ENCODE data around the gene CCL1.

The CCL1 gene

DNA sequence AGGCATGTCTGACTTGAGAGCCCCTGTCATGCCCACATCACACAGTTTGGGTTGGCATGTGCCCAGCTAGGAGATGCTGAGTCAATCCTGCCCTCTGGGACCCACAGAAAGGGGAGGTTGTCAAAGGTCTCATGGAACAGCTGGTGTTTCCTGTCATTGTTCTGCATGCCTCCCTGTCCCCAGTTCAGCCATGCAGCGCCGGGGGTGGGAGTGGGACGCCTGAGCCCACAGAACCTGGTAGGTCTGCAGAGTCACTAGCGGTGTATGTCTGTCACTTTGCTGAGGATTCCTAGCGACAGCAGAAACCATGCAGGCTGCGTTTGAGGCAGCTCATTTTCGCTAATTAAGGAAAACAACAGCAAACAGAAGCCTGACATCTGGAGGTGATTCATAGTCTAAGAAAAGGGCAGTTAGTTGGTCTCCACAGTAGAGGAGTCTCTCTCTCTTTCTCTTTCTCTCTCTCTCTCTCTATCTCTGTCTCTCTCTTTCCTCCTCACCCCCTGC is 19.6 kb upstream of the CCL1 start:
- DNase-seq = no peak

DNA sequence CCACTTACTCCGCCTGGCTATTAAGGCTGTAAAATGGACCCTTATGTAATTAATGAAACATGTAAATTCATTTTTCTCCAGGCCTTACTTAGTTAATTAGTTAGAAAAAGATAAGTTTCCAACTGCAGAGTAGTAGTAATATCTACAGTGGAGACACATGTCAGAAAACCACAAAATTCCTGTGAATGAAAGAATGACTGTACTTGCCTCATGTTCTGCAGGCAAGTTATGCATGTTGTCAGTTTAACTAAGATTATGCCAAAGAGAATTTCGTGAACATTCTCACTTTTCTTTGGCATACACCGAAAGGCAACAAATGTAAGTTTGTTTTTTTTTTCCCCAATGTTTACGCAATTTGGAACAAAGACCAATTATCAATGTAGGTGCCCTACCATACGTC is 16.8 kb upstream of the CCL1 start:
- DNase-seq = no peak

DNA sequence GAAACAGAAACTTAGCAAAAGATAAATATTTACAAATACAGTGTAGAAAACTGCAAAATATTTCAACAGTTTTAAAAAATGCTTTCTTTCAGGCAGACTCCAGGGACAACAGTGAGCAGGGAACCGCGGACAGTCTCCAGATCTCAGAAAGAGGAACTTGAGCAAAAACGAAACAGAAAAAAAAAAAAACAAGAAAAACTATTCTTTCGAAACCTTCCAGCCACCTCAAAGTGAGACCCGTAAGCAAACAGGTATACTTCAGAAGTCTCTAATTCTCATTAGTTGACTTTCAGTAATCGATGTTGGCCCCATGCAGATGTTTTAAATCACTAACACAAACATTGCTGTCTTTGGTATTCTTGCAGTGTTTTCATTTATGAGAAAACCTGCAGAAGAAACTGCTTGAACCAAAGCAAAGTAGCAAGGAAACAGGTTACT is 15.7 kb upstream of the CCL1 start:
- DNase-seq = peak; percentile 68 to 87

DNA sequence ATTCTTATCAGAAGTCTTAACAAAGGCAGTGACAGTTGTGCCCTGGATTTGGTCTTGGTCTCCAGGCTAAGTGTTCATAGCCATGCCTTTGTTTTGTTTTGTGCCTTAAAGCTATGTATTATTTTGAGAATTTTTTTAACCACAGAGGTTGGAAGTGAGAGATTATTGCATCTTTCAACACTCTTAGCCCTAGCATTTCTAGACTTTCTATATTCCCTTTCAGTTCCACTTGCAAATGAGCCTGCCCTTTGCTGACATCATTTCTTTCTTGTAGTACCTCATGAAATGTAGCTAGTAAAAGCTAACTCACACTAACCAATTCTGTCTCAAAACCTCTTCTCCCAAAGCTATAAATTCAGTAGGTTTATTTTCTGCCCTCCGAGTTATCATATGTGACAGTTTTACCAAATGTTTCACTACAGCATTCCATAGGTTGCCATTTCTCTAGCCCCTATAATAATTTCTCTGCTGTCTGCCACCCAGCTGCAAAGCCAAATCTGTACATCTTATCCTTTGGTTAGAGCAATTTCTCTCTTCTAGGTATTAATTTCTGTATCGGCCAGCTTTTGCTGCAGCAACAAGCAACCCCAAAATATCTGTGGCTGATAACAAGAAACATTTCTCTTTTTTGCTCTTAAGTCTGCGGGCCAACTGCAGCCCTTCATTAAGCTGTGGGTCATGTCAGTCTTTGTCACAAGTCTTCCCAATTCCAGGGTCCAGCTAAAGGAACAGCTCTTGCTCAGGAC is 14.2 kb upstream of the CCL1 start:
- no peak for DNase-seq

DNA sequence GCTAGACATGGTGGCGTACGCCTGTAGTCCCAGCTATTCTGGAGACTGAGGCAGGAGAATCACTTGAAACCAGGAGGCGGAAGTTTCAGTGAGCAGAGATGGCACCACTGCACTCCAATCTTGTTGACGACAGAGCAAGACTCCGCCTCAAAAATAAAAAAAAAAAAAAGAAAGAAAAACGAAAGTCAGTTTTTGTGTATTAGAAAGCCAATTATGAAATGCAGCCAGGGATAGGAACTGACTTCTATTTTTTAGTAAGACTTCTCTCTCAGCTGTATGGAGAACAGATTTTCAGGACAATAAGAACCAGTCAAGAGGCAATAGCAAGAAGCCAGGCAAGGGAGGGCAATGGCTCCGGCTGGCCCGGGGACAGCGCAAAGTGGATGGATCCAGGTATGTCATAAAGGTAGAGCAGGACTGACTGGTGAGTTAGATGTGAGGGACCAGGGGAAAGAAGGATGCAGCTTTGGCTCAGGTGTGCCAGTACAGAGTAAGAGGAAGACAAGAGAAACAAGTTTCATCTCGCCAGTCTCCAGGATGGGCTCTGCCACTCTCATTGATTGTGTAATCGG is 12.5 kb upstream of the CCL1 start:
- no peak for DNase-seq

DNA sequence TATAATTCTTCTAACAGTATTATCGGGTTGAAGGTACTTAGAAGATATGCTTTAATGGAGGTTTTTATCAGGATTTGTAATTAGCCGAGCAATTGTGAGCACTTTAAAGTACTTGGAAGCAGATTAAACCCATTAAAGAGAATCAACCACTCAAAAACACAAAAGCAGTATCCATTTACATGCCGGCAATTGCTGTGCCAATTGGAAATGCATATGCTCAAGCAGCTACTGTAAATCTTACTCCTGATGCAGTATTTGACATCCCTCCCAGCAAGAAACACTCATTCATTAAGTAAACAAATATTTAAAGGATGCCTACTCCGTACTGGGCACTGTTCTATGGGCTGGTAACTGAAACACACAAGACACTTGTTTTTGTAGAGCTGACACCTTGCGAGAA is 11.4 kb upstream of the CCL1 start:
- no peak for DNase-seq

DNA sequence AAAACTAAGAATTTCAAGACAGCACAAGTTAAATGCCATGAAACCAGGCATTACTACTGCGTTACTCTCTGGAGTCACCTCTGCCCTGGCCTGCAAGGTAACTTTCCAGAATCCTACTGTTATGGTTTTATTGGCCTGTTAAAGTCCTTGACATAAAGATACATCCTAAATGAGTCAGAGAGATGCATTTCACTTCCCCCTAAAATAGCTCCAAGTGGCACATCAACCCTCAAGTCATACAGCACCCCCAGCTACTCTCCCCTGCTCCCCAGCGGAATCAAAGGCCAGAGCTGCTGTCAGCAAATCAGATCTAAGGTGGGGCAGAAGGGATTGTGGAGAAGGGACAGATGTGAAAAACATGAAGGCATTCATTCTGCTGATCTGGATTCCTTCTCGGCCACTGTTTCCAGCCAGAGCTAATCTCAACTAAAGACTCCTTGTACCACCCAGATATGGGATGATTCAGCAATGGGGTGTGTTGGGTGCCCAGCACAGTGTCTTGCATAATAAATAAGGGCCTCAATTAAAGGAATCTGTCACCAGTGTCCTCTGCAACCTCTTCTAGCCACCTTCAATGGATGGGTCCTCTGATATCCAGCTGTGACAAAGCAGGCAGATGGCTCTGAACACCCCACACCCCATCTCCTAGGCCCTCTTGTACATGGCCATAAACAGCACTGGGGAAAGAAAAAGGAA is 8.5 kb upstream of the CCL1 start:
- no peak for DNase-seq

DNA sequence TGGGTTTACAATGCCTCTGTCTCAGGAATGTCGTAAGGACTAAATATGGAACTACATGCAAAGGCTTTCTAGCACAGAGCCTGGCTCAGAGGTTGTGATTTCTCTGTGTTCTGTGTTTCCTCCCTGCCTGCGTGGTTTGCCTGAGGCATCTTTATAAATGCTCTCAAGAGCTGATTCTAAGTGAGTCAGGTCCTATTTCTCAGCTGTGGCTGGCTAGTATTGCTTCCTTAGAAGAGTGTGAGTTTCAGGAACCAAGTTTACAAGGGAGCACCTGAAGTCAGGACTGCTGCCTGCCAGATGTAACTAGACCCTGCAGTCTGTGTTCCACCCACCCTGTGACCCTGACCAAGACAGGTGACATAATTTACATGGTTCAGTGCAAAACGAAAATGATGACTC is 8.0 kb upstream of the CCL1 start:
- no peak for DNase-seq

DNA sequence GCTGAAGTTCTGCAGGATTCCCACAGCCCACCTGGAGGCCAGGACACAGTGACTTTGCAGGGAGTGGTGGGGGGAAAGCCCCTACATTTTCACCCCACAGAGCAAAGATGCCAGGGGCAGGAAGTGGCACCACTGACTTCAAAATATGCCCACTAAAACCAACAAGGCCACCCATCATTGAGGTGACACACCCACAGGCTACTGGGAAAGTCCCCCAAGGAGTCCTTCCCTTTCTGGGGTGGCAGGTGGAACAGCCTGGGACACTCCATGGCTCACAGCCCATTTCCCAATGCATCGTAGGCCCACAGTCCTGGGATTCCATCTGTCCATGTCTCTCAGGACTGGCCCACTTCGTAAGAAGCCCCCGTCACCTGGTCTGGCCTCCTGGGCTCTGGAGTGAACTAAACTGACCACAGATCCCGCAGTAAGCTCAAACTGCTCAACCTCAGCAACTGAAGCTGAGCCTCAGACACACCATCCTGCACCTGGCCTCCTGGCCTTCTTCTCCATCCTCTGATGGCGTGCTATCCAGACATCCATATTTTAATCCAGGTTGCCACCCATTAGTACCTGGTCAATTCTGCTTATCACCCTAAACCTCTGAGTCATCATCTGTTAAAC is 7.5 kb upstream of the CCL1 start:
- DNase-seq = no peak

DNA sequence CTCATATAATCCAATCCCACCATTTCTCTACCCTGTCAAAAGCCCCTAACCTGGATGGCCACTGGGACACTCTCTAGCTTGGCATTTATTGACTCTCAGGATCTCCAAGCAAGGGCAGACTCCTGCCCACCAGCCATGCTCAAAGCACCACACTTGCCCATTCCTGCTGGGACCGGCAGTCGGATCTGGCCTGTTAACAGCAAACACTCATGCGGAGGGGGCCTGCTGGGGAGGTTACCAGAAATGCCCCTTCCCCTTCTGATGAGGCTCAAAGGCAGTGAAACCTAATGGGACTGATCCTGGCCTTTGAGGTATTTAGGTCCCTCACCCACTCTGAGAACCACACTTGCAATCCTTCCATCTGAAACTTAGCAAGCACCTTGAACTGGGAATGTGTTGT is 6.5 kb upstream of the CCL1 start:
- DNase-seq = no peak

DNA sequence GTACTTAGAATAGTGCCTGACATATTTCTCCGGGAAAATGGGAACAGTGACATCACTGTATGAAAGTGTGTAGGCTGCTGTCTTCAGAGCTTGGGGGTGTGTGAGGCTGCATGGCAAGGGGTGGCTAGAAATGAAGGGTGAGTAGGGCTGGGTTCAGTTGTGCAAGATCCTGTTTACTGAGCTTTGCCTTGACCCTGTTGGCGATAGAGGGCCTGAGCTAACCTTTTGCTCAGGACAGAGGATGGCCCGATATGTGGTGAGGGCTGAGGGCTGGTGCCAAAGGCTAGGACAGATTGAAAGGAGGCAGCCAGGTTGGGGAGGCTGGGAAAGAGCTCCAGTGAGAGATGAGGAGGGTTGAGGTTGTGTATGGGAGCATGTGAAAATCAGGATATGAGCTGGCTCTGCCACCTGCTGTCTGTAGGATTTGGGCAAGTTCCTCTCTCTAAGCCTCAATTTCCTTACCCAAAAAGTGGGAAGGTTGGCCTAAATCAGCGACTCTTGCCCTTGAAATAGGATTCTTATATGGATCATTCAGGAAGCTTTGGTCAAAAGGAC is 6.0 kb upstream of the CCL1 start:
- no peak for DNase-seq

DNA sequence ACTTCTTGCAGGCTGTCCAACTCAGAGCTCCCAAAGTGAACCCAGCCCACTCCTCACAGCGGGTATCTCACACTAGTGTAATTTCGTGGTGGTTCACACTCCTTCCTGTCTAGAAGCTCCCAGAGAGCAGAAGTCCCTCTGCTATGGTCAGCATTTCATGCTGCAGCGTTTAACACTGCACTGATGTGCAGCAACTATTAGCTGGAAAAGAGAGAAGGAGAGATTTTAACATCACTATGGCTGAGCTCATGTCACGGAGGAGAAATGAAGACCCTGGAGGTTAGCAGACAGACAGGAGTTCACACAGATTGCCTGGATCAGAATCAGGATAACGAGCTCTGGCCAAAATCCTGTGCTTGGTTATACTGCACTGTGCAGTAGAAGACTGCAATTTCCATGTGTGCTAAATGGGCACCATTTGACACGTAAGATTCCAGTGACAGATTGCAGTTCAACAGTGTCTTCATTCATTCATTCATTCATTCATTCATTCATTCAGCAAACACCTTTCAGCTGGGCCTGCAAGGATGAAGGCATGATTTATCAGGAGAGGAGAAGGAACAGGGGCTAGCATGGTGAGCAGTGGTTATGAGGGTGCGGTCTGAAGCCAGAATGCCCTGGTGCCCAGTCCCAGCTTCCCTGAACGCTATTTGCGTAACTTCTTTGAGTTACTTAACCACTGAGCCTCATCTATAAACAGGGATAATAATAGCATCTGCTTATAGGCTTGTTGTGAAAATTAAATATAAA is 5.3 kb upstream of the CCL1 start:
- no peak for DNase-seq

DNA sequence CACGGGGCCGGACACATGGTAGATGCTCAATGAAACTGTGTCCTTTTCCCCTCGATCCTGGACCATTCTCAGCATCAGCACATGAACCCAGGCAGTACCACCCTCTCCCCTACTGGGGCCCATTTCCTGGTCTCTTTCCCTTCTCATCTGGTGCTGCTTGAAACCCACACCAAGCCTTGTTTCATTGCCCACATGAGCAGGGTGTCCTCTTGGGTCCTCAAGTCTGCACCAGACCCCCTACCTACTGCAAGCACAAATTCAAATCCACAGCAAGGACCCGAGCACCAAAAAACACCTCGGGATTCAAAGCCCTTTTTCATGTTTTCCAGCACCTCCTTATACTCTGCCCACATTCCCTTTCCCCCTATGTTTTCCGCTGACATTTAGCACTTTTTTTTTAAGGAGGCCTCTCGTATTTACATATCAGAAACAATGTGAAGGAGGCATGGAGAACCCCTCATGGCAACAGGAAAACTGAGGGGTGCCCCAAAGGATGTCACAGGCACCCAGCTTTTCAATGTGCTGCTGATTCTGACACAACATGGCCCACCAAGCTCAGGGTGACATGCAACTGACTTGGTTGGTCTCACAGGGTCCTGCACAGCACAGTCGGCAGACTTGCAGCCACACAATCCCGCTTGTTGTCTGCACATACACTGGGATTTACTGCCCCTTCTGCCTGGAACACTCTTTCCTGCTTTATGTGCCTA is 4.6 kb upstream of the CCL1 start:
- no peak for DNase-seq

DNA sequence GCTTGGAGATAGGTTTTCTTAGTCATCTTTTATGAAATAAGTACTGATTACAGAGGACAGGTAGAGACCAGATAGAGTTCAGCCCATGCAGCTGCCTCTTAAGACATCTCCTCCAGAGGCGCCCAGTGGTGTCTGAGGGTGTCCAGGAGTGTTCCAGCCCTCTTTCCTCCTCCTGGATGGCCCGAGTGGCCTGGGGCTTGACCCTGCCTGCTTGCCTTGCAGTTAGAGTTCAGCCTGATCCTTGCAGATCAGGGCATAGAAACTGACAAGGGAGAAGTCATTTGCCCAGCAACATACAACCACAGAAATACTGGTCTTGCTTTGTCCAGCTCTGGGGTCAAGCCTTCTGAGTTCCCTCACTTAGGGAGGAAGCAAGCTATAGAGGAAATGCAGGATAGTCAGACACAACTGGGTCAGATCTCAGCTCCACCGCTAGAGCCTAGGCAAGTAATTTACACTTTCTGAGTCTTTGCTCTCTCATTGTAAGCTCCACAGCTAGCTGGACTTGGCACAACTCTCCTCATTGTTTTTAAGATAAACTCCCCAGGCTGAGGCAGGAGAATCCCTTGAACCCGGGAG is 3.6 kb upstream of the CCL1 start:
- no peak for DNase-seq

DNA sequence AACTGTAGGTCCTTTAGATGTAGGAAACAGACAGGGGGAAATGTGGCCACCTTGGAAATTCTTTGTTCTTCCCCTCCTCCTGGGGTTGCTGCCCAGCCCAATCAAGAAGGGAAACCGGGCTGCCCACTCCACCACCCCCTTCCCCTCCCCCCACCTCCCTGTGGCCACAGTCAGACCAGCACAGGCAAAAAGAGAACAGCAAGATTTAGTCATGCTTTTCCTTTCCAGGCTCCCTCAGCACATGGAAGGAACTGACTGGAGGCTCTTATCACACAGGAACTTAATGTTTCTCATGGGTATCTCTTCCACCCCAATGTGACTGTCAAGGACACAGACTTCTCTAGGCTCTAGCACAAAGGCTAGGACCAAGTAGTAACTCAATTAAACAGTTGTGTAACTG is 3.0 kb upstream of the CCL1 start:
- DNase-seq = no peak

DNA sequence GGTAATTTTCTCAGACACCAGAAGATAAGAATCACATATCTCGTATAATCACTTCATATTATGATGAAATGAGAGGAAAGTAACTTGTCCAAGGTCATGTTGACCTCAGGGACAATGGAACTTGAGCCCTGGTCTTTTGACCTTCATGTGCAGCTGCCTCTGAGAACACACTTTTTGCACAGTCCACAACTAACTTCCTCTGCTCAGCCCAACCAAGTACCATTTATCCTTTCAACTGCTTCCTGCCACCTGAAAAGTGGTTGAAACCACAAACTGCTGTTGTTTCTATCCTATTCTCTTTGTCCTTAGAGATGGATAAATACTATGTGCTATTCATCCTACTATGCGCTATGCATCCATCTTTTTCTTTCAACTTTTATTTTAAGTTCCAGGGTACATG is 2.3 kb upstream of the CCL1 start:
- peak in 1 of 2 experiments; percentile 1 for DNase-seq

DNA sequence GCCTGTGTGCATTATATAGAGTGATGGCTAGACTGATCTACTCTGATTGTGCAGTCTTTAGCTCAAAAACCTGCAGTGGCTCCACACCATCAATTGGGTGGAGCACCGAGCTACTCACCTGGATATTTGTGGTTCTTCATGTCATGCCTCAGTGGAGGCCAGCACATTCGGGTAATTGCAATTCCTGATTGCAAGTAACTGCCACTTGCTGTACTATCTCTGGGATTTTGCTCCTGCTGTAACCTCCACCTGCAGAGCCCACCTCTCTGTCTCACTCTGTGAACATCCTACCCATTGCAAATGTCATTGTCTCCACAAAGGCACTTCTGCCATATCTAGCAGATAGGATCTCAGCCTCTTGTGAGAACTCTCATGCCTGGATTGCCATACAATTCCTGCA is 1.7 kb upstream of the CCL1 start:
- DNase-seq = no peak

DNA sequence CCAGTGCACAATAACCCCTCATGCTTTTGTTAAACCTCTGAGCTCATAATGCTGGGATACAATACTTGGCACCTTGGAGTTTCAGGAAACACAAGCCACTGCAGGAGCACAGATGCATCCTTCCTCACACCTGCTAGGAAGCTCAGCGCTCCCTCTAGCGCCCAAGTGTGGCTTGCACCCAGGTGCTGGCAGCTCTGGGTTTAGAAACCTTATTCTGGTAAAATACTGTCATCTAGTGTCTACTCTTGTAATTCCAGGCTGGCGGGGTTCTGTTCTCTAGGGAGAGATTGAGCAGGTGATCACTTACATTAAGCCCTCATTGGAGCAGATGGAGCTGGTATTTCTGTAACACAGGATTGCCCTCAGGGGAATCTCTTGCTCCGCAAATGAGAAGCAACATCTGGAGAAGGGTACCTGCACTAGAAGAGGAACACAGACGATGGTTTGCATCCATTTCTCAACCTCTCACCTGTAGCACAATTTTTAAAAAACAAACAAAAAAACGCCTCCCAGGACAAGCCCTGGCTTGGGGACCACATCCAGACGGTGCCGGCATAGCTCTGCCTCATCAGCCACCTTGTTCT is 1.5 kb downstream of the CCL1 start:
- peak; percentile 83 to 86 for DNase-seq

DNA sequence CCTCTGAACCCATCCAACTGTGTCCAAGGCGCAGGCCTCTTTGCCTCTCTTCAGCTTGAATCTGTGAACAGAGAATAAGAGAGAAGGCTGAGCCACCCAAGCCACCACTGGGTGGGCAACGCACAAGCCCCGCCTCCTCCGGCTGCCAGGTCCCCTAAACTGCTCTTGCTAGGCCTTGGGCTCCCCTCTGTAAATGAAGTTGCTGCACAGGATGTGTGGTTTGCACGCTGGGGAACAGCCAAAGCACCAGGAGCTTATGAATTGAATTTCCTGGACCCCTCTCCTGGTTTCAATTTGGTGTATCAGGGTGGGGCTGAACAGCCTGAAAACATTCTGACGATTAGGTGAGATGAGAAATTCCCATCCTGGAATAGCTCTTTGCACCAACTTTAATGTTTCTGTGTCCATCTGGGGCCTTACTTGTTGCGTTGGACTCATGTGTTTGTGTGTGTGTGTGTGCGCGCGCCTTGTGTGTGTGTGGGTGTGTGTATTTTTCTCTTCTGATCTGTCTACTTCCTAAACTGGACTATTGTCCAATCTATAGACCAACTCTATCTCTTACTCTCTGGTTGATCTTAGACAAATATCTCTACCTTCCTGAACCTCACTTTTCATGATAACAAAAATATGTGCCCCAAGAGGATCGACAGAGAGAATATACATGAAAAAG is 2.3 kb downstream of the CCL1 start:
- DNase-seq = no peak

DNA sequence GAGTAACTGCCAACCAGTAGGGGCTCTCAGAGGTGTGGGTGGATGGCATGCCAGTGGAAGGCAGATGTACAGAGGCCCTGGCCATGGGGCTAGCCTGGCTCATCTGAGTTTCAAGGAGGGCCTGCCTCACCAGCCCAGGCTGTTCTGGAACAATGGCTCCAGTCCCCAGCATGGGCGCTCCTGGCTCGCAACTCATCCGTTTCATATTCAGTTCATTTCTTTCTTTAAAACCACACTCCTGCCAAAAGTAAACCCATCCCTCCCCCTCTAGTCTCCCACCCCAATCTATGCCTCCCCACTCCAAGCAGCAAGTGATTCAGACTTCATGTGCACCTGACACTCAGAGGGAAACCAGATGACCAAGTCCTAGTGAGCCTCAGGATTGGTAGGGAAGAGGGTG is 4.4 kb downstream of the CCL1 start:
- DNase-seq = no peak

DNA sequence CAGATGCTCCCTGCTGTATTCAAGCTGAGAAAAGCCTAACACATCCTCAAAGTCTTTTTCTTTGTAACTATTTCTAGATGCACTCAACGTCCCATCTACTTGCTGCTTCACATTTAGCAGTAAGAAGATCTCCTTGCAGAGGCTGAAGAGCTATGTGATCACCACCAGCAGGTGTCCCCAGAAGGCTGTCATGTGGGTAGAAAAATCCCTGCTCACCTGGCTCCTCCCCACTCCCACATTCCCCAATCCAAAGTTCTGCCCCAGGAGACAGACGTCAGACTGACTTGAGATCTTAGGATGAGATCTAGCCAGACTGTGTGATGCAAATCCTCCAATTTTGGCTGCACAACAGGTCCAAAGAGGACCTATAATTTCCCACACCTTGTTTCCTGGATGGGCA is 5.6 kb downstream of the CCL1 start:
- DNase-seq = no peak

Measured in Kasumi-1 (cell line).